Peyer's patch (tissue), 4 donors: ENCODE data around the gene ZNF407.

Experiments
- CTCF ChIP-seq, 6 experiments: fragments of 450-650 bp in 4 of 6; fragments of 200-600 bp in 2 of 6; sonication (generic) in 1 of 6; IDR thresholded peaks; one replicate each; pipeline ENCODE4 v1.5.1; 2017 to 2019; ENCODE audit warnings: antibody characterized with exemption in 6 of 6, mild to moderate bottlenecking in 3 of 6, moderate library complexity in 1 of 6
- POLR2A ChIP-seq, 2 donors: fragments of 450-650 bp; IDR thresholded peaks; one replicate each; pipeline ENCODE4 v1.5.1; 2017; ENCODE audit warnings: antibody characterized with exemption in 2 of 2, mild to moderate bottlenecking in 2 of 2, moderate library complexity in 2 of 2

GRCh38 chr18:75112186-75113096 is 514.8 kb downstream of the ZNF407 start:
- TF ChIP-seq CTCF (IDR thresholded peaks at IDR 0.05) (no peak), POLR2A (IDR thresholded peaks at IDR 0.05) (no peak)
